Daoy (cell line): ENCODE data around the gene ZC3H10. TPM values are rescaled to one million over a fixed set of nuclear protein-coding genes. Genes with fewer than 3 reads are reported as not detected.

Experiments used
- total RNA-seq: library from RNA; depleted of rRNA; stranded (reverse); fragments of >200 nt; shearing (Covaris generic); gene quantifications from 2 replicates; pipeline ENCODE4 v1.2.3, GENCODE V29; 2014; rRNA removed

The ZC3H10 gene
- total RNA-seq, 1 experiment from 2014 or later = 3.5 TPM

Other genes with a start within 250 kb of the ZC3H10 start
- gene PYM1, start 190.4 kb upstream of the ZC3H10 start, total RNA-seq = 49.1 and 59.7 TPM in 2 replicates
- 14.5 and 58.4 TPM in 2 replicates for gene DGKA, start 187.1 kb upstream of the ZC3H10 start, total RNA-seq
- 0.06 and 0.12 TPM in 2 replicates for gene PMEL, start 152.2 kb upstream of the ZC3H10 start, total RNA-seq
- gene CDK2, start 151.4 kb upstream of the ZC3H10 start, total RNA-seq = 57.5 and 58.0 TPM in 2 replicates
- 22.7 and 31.7 TPM in 2 replicates for gene RAB5B, start 144.2 kb upstream of the ZC3H10 start, total RNA-seq
- gene SUOX, start 121.0 kb upstream of the ZC3H10 start, total RNA-seq = 13.1 and 13.3 TPM in 2 replicates
- 0.12 and 0.40 TPM in 2 replicates for gene IKZF4, start 97.2 kb upstream of the ZC3H10 start, total RNA-seq
- 1,984 and 2,181 TPM in 2 replicates for gene RPS26, start 76.3 kb upstream of the ZC3H10 start, total RNA-seq
- gene ERBB3, start 38.1 kb upstream of the ZC3H10 start, total RNA-seq = 0.63 TPM in 1 of 2 replicates, not detected in the other
- gene PA2G4, start 13.7 kb upstream of the ZC3H10 start, total RNA-seq = 384 and 456 TPM in 2 replicates
- 4,200 and 4,689 TPM in 2 replicates for gene RPL41, start 1.6 kb upstream of the ZC3H10 start, total RNA-seq
- gene ESYT1, start 10.0 kb downstream of the ZC3H10 start, total RNA-seq = 54.3 and 69.6 TPM in 2 replicates
- gene MYL6B, start 34.3 kb downstream of the ZC3H10 start, total RNA-seq = 148 and 156 TPM in 2 replicates
- gene MYL6, start 40.1 kb downstream of the ZC3H10 start, total RNA-seq = 2,203 and 2,674 TPM in 2 replicates
- gene SMARCC2, start 71.2 kb downstream of the ZC3H10 start, total RNA-seq = 25.6 and 26.1 TPM in 2 replicates
- gene RNF41, start 103.7 kb downstream of the ZC3H10 start, total RNA-seq = 48.1 and 52.3 TPM in 2 replicates
- gene NABP2, start 106.1 kb downstream of the ZC3H10 start, total RNA-seq = 77.9 and 78.2 TPM in 2 replicates
- gene SLC39A5, start 111.8 kb downstream of the ZC3H10 start, total RNA-seq = 0.11 TPM in 1 of 2 replicates, not detected in the other
- 9.1 and 9.5 TPM in 2 replicates for gene ANKRD52, start 140.1 kb downstream of the ZC3H10 start, total RNA-seq
- gene COQ10A, start 148.7 kb downstream of the ZC3H10 start, total RNA-seq = 13.4 and 23.1 TPM in 2 replicates
- gene CS, start 182.1 kb downstream of the ZC3H10 start, total RNA-seq = 95.8 and 112 TPM in 2 replicates
- gene CNPY2, start 197.7 kb downstream of the ZC3H10 start, total RNA-seq = 136 and 177 TPM in 2 replicates
- gene PAN2, start 215.7 kb downstream of the ZC3H10 start, total RNA-seq = 18.3 and 19.9 TPM in 2 replicates
- gene IL23A, start 220.6 kb downstream of the ZC3H10 start, total RNA-seq = 1.1 TPM in 1 of 2 replicates, not detected in the other
- 41.4 and 47.1 TPM in 2 replicates for gene STAT2, start 241.8 kb downstream of the ZC3H10 start, total RNA-seq
- gene APOF, start 244.6 kb downstream of the ZC3H10 start, total RNA-seq = 0.40 TPM in 1 of 2 replicates, not detected in the other